Measurements from ENCODE around the gene XK.
"Not testable (repeated sequence)": the region's sequence is repeated elsewhere in the genome, so short reads cannot be mapped to it uniquely, and the experiment has no call there.

DNA sequence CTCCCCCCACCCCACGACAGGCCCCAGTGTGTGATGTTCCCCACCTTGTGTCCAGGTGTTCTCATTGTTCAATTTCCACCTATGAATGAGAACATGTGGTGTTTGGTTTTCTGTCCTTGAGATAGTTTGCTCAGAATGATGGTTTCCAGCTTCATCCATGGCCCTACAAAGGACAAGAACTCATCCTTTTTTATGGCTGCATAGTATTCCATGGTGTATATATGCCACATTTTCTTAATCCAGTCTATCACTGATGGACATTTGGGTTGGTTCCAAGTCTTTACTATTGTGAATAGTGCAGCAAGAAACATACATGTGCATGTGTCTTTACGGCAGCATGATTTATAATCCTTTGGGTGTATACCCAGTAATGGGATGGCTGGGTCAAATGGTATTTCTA, 34.7 kb upstream of the XK start:
- TF ChIP-seq, protein P1, sequence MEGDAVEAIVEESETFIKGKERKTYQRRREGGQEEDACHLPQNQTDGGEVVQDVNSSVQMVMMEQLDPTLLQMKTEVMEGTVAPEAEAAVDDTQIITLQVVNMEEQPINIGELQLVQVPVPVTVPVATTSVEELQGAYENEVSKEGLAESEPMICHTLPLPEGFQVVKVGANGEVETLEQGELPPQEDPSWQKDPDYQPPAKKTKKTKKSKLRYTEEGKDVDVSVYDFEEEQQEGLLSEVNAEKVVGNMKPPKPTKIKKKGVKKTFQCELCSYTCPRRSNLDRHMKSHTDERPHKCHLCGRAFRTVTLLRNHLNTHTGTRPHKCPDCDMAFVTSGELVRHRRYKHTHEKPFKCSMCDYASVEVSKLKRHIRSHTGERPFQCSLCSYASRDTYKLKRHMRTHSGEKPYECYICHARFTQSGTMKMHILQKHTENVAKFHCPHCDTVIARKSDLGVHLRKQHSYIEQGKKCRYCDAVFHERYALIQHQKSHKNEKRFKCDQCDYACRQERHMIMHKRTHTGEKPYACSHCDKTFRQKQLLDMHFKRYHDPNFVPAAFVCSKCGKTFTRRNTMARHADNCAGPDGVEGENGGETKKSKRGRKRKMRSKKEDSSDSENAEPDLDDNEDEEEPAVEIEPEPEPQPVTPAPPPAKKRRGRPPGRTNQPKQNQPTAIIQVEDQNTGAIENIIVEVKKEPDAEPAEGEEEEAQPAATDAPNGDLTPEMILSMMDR (IDR thresholded peaks at IDR 0.05), result not testable (repeated sequence)
- TF ChIP-seq POLR2AphosphoS5, EP300 (IDR thresholded peaks at IDR 0.05): not testable (repeated sequence)
